ENCODE measurements around the gene PLPP6. TPM values are rescaled to one million over a fixed set of nuclear protein-coding genes. Genes with fewer than 3 reads are reported as not detected.
A peak's percentile ranks its signal among the peaks of the same experiment; 100 is the strongest.

The PLPP6 gene
- total and polyA plus RNA-seq, 2 of the 8 experiments (the other 6 are each of a cell fraction or from before 2014, with no cell fraction given) = 11.8 to 13.3 TPM

- peak; percentile 43 for TF ChIP-seq SAP30 (IDR thresholded peaks at IDR 0.05; ENCODE audit: insufficient read depth, insufficient replicate concordance, low read length)
- peak; percentile 77 for TF ChIP-seq EGR1 (IDR thresholded peaks at IDR 0.05; ENCODE audit: borderline replicate concordance, low read depth, low read length)
- TF ChIP-seq POLR2AphosphoS5 (IDR thresholded peaks at IDR 0.05; ENCODE audit: low read depth, low read length) = no peak
- no peak for TF ChIP-seq CBX5 (IDR thresholded peaks at IDR 0.05; ENCODE audit: low read depth, low read length)
- TF ChIP-seq GTF2F1 (IDR thresholded peaks at IDR 0.05; ENCODE audit: borderline replicate concordance, low read depth, low read length) = peak; percentile 47; the same call in 1 of the 2 replicates
- peak; percentile 66 for TF ChIP-seq TAF7 (optimal IDR thresholded peaks at IDR 0.05; ENCODE audit: borderline replicate concordance, low read depth, low read length)
- peak in 1 of 2 experiments; percentile 17; a peak in 2 of 3 replicates for TF ChIP-seq EP300 (IDR thresholded peaks at IDR 0.05; ENCODE audit: borderline replicate concordance in 1 of 2, low read depth in 2 of 2, low read length in 2 of 2)
- 0 out of 2 replicates have a peak, but pooled peaks have one; percentile 23 for TF ChIP-seq KDM5A (IDR thresholded peaks at IDR 0.05; ENCODE audit: low read length)
- TF ChIP-seq ASH2L (IDR thresholded peaks at IDR 0.05; ENCODE audit: low read length) = peak; percentile 90
- peak in 1 of 2 experiments; percentile 62; a peak in 2 of 4 replicates for TF ChIP-seq HDAC2 (IDR thresholded peaks at IDR 0.05; ENCODE audit: borderline replicate concordance in 1 of 2, low read depth in 2 of 2, low read length in 2 of 2)
These were observed at the start of gene PLPP6 (continued) for GRCh38 chr9:4662108-4662988.

Data from H1 (cell line).